Measurements from ENCODE around the gene RPL7L1. TPM values are rescaled to one million over a fixed set of nuclear protein-coding genes. Genes with fewer than 3 reads are reported as not detected.

RPL7L1 gene
- total and polyA plus RNA-seq, 2 of the 13 experiments (the other 11 are each of a cell fraction or from before 2014, with no cell fraction given), result 51.6 to 179 TPM

GRCh38 chr6:42890311-42891198, 11.1 kb downstream of the RPL7L1 start (continued):
- TF ChIP-seq ZBTB2 (CRISPR knock-in tag; IDR thresholded peaks at IDR 0.05; ENCODE audit: low read depth) (peak; percentile 70; the same call in 1 of the 2 replicates), RNF219 (CRISPR knock-in tag; IDR thresholded peaks at IDR 0.05) (peak; percentile 59; the same call in 1 of the 2 replicates), MEIS2 (CRISPR knock-in tag; IDR thresholded peaks at IDR 0.05) (no peak; the same call in 1 of the 2 replicates), NR2F1 (CRISPR knock-in tag; IDR thresholded peaks at IDR 0.05) (peak; percentile 32 to 44; a peak in 1 of 4 replicates), ZNF598 (CRISPR knock-in tag; IDR thresholded peaks at IDR 0.05; ENCODE audit: borderline replicate concordance) (peak; percentile 98; the same call in 1 of the 2 replicates), CBX5 (CRISPR knock-in tag; IDR thresholded peaks at IDR 0.05; ENCODE audit: borderline replicate concordance) (peak; percentile 89; the same call in 1 of the 2 replicates), HCFC1 (IDR thresholded peaks at IDR 0.05; ENCODE audit: low read depth, low read length) (peak; percentile 51), ZNF619 (CRISPR knock-in tag; IDR thresholded peaks at IDR 0.05) (peak; percentile 98), ZNF124 (CRISPR knock-in tag; IDR thresholded peaks at IDR 0.05) (0 out of 2 replicates have a peak, but pooled peaks have one; percentile 77), SRSF1 (optimal IDR thresholded peaks at IDR 0.05; ENCODE audit: low read depth, low read length) (peak; percentile 93), CREB1 (IDR thresholded peaks at IDR 0.05) (peak; percentile 40; the same call in 1 of the 2 replicates), CREB1 (CRISPR knock-in tag; IDR thresholded peaks at IDR 0.05) (peak; percentile 74), ZNF747 (CRISPR knock-in tag; IDR thresholded peaks at IDR 0.05; ENCODE audit: borderline replicate concordance) (peak; percentile 99), ZNF430 (CRISPR knock-in tag; IDR thresholded peaks at IDR 0.05) (peak; percentile 98), BCL3 (CRISPR knock-in tag; IDR thresholded peaks at IDR 0.05) (peak; percentile 89), TOPORS (CRISPR knock-in tag; IDR thresholded peaks at IDR 0.05) (peak; percentile 99), NR2F2 (IDR thresholded peaks at IDR 0.05; ENCODE audit: borderline replicate concordance, low read depth) (peak; percentile 33; the same call in 1 of the 2 replicates), ZNF543 (CRISPR knock-in tag; IDR thresholded peaks at IDR 0.05) (peak; percentile 96), RARA (CRISPR knock-in tag; IDR thresholded peaks at IDR 0.05) (no peak), ZNF761 (CRISPR knock-in tag; conservative IDR thresholded peaks at IDR 0.05) (peak; percentile 71), FOXP4 (CRISPR knock-in tag; IDR thresholded peaks at IDR 0.05) (peak; percentile 34), ISX (CRISPR knock-in tag; conservative IDR thresholded peaks at IDR 0.05) (peak; percentile 83; the same call in 1 of the 2 replicates), SNAI1 (CRISPR knock-in tag; IDR thresholded peaks at IDR 0.05; ENCODE audit: borderline replicate concordance) (peak; percentile 86; the same call in 1 of the 2 replicates)
